GM20000 (cell line): ENCODE measurements around the gene EID3.
"Not testable (repeated sequence)": the region's sequence is repeated elsewhere in the genome, so short reads cannot be mapped to it uniquely, and the experiment has no call there.

Source experiments
- DNase-seq: peaks from one replicate; pipeline ENCODE4 v3.0.0; 2012; ENCODE audit warnings: low spot score
- CTCF ChIP-seq: IDR thresholded peaks from 2 replicates; pipeline ENCODE4 v1.5.1; 2012; ENCODE audit warnings: mild to moderate bottlenecking, control low read depth; ENCODE audit errors: extremely low read depth, missing control alignments

The EID3 gene

GRCh38 chr12:104290855-104291254 is 12.7 kb upstream of the EID3 start:
- no peak for TF ChIP-seq CTCF
- DNase-seq: no peak

- no peak for DNase-seq
- no peak for TF ChIP-seq CTCF
These were observed 11.5 kb upstream of the EID3 start for GRCh38 chr12:104291867-104292524.

GRCh38 chr12:104292872-104293794 is 10.4 kb upstream of the EID3 start:
- no peak for TF ChIP-seq CTCF
- no peak for DNase-seq

- DNase-seq: not testable (repeated sequence)
These were observed 9.2 kb upstream of the EID3 start for GRCh38 chr12:104294158-104294859.

GRCh38 chr12:104294927-104295668 is 8.4 kb upstream of the EID3 start:
- DNase-seq: no peak
- TF ChIP-seq CTCF: no peak

- DNase-seq: no peak
- no peak for TF ChIP-seq CTCF
These were observed 7.6 kb upstream of the EID3 start for GRCh38 chr12:104295954-104296353.

GRCh38 chr12:104296718-104297117 is 6.8 kb upstream of the EID3 start:
- no peak for TF ChIP-seq CTCF
- no peak for DNase-seq
